SH-SY5Y (cell line): ENCODE data around the gene HOXA10.

Experiments
- GATA2 ChIP-seq: IDR thresholded peaks from 2 replicates; pipeline ENCODE4 v1.6.1; 2011; ENCODE audit warnings: mild to moderate bottlenecking, low read depth, low read length
- GATA3 ChIP-seq: IDR thresholded peaks from 2 replicates; pipeline ENCODE4 v1.6.1; 2011; ENCODE audit warnings: low read depth, mild to moderate bottlenecking, low read length, moderate library complexity

GRCh38 chr7:27161214-27161720 is 12.9 kb downstream of the HOXA10 start:
- TF ChIP-seq GATA2 (no peak), GATA3 (no peak)
